ENCODE data around the gene ECEL1.
"Not testable (repeated sequence)": the region's sequence is repeated elsewhere in the genome, so short reads cannot be mapped to it uniquely, and the experiment has no call there.

Gene ECEL1

DNA sequence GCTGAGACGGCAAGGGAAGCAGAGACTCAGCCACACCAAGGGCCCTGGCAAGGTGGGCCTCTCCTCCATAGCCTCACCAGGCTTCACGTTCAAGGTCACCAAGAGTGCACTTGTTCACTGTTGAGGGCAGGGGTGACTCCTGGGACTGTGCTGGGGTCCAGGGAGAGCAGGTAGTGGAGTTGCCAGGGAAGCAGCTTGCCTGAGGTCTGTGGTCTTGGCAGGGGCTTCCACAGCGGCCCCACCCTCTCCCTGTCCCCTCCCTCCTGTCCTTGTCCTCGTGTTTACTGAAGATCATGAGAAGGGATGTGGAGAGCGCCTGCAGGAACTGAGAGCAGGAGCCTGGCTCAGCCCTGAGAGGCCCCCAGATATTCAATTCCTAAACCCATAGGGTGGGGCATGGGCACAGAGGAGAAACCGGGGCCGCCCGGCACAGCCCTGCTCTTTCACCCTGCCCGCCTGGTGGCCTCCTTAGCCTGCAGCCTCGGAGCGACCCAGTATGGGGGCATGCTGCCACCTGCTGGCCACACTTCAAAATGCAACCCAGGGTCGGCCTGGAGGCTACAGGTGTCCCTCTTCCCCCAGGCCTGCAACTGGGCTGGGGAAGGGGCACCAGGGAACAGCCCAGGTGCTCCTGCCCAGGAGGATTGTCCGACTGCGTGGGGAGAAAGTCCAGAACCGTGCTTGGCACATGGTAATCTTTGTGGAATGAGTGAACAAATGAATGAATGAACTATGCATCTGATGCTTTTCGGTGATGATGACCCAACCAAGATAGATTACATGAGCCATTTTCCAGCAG is 47.2 kb downstream of the ECEL1 start:
- peak; percentile 87 for DNase-seq

DNA sequence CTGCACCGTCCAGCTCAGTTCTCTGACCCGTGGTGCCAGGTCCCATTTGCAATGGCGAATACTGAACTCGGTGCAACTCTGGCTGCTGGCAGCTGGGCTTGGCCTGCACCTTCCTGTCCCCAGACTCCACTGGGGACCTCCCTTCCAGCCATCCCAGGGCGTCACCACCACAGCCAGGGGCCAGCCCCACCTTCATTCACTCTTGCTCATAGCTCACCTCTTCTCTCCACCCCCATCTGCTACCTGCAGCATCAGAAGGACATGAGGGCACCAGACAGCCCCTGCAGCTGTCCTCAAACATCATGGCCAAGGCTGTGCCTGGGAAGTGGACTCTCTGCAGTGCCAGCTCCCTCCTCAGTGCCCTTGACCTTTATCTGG is 47.9 kb downstream of the ECEL1 start:
- DNase-seq = peak; percentile 3

DNA sequence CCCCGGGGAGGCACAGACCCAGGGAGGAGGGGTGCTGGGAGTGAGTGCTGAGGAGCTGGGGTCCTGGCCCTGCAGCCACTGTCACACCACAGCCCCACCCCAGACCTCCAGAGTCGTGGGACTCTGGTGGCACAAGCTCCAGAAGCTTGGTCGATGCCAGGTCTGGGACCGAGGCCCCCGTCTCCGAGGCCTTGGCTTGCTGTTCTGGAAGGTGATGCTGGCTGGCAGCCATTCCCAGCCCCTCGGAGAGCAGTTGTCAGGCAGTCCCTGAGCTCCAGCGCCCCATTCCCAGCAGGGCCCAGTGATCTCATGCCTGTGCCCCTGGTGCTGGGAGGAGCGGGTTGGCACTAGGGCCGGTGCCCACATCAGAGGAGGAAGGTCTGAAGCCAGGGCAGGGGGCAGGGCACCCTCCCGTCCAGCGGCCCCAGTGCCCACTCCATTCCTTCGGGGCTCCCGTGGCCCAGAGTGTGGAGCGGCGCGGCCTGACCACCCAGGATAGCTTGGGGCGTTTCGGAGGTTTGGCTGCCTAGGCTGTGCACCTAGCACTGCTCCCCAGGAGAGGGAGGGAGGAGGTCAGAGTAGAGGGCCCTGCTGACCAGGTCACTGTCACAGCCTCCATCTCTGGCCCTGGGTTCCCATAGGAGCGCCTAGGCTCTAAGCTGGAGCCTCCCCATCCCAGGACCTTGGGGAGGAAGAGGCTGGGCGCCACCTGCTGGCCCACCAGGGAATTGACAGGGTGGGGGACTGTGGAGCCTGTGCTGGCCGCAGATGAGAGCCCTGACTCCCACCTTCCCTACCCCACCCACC is 48.5 kb downstream of the ECEL1 start:
- DNase-seq = peak; percentile 37

DNA sequence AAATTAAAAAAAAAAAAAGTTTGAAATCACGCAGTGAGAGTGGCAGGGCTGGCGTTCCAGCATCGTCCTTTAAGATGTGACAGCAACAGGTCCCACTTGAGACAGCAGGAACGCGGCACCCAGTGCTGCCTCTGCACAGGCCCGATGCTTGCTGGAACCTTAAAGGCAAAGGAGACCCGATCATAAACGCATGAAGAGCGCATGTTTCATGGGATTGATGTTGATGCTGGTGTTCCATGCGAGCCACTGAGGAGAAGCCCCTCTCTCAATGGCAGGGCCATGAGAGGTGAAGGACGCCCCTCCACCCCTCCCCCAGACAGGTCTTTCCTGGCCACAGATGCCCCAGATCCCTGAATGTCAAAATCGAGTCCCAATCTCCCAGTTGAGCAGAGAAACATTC is 49.5 kb downstream of the ECEL1 start:
- DNase-seq = no peak

DNA sequence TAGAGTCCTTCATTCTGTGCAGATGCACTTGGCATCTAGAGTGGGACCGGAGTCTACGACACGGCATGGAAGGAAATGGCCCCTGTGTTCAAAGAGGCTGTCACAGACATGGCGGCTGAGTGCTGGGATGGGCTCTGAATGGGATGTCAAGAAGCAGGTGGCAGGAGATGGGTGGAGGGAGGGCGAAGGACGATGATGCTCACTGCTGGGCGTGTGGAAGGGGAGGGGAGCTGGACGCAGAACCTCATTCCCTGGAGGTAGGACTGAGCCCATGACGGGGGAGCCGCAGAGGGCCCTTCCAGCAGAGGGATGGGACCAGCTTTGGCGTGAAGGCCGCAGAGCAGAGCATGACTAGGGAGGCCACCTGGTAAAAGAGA is 50.5 kb downstream of the ECEL1 start:
- DNase-seq = no peak

DNA sequence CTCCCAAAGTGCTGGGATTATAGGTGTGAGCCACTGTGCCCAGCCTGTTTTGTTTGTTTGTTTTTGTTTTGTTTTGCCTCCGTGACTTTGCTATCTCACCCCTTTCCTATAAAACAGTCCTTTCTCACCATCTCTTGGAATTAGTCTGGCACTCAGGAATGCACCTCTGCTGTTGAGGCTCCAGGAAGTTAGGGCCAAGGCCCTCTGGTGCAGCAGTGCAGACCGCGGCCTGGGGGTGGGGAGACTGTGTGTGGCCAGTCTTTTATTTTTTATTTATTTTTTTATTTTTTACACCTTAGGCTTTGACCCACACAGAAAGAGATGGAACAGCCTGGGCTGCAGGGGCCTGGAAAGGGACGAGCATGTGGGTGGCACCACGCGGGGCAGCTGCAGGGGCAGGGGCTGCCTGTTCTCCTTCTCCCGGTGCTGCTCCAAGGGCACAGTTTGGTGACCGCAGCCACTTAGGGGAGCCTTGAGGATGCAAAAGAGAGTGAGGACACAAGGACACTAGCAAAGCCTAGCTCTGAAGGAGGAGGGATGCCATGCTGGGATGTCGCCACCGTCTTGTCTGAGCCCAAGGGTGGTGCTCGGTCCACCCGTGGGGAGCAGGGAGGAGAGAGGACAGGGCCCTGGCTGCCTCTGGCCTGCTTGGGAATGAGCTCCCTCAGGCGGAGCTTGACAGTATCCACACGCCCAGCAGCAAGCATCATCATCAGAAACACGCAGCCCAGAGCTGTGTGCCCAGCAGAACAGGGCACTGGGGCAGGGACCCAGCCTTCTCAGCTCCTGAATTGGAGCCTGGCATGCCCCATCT is 51.0 kb downstream of the ECEL1 start:
- no peak for DNase-seq

DNA sequence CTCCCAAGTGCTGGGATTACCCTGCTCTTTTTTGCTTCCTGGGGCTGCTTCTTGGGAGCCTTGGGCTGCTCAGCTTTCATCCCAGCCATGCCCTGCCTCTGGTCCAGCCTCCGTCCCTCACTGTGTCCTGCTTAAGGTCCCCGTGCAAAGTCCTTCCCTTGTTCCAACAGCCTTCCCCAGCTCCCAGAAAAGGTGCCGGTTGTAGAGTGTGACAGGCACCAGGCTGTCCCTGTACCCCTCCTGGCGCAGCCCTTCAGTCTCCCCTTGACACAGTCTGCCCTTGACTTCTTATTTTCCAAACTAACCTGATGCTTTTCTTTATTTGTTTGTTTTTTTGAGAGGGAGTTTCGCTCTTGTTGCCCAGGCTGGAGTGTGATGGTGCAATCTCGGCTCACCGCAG is 51.8 kb downstream of the ECEL1 start:
- DNase-seq = no peak

DNA sequence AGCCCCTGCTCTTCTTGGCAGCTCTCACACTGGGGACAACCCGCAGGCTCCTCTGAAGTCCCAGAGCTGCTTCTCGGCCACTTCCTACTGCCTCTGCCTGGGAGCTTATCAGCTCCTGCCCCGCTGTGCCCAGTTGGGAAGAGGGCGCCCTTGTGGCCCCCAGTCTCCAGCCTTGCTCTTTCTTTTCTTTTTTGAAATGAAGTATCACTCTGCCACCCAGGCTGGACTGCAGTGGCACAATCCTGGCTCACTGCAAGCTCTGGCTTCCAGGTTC is 52.3 kb downstream of the ECEL1 start:
- no peak for DNase-seq

DNA sequence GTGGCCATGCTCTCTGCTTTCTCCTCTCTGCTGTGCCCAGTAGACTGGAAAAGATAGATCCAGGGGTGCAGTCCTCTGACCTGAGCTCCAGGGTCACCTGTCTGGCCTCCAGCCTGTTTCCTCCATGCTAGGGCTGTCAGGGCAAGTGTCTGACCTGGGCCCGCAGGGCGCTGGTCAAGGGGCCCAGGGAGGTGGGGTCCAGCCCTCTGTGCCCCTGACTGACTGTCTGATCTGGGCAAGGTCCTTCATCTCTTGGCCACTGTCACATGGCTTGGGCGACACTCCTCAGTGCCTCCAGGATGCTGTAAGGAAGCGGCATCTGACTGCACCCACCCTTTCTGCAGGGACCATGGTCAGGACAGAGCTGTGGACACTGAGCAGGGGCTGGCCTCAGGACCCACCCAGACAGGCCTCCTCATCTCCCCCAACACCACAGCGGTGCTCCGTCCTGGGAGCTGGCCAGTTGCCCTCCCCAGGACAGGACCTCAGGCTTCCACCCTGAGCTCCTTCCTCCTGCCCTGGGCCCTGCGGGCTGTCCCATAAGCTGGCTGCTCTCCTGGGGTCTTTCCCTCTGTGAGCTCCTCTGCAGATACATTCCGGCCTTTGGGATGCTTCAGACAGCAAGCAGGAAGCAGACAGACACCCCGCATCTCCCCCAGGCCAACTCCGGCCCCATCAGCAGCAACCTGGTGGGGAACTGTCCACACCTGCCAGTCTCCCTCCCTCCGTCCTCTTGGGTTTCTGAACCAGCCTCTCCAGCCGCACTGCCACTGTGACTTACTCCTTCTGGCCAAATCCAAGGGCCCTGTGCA is 52.9 kb downstream of the ECEL1 start:
- DNase-seq = peak; percentile 1

DNA sequence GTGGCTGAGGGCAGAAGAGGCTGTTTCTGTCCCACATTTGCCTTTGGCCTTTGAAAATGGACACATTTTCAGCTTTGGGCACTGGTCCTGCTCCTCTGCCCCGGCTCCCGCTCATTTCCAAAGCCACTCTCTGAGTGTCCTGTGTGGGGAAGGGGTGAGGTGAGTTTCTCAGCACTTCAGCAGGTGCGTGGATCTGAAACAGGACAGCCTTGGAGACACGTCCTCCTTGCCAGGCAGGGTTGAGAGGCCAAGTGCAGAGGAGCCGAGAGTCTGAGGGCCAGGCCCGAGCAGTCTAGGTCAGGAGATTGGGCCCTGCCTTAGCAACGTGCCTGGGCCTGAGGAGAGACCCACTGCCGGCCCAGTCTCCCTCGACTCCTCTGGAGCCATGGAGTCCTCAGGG is 53.5 kb downstream of the ECEL1 start:
- peak; percentile 1 for DNase-seq

DNA sequence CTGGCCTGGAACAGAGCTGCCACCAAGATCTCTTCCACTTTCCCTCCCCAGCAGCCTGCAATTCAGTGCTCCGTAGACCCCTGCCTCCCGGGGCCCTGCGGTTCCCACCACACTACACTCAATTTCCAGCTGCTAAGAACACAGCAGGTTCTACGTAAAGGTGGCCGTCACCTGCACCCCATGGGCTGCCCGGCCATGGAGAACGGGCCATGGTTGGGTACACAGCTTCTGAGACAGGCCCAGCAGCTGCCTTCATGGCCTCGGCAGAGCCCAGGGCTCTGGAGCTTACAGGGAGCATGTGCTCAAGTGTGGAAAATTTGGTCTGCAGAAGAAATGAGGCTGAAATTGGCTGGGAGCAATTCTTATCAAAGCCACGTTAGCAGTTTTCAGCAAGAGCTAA is 54.0 kb downstream of the ECEL1 start:
- not testable (repeated sequence) for DNase-seq

DNA sequence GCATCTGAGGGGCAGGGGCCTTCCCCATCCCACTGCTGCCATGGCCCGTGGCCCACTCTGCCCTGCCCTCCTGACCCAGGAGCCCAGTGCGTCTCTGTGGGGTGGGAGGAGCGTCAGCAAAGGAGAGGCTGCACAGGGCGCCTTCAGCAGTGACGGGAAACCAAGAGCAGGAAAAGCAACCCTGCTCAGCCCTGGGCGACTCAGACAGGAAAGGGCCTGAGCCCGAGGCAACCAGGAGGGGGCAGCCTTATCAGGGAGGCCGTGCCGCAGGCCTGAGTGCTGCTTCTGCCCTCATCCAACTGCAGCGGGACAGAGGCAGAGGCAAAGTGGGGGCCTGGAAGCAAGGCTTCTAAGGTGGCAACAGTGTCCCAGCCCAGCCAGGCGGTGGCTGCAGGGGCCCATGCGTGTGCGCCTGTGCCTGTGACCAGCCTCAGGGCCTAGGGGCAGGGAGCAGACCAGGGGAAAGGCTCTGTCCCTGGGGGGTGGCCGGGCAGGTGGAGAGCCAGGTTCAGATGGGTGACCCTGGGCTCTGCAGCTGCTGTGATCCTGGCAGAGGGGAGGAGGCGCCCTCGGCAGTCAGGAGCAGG is 54.9 kb downstream of the ECEL1 start:
- no peak for DNase-seq

DNA sequence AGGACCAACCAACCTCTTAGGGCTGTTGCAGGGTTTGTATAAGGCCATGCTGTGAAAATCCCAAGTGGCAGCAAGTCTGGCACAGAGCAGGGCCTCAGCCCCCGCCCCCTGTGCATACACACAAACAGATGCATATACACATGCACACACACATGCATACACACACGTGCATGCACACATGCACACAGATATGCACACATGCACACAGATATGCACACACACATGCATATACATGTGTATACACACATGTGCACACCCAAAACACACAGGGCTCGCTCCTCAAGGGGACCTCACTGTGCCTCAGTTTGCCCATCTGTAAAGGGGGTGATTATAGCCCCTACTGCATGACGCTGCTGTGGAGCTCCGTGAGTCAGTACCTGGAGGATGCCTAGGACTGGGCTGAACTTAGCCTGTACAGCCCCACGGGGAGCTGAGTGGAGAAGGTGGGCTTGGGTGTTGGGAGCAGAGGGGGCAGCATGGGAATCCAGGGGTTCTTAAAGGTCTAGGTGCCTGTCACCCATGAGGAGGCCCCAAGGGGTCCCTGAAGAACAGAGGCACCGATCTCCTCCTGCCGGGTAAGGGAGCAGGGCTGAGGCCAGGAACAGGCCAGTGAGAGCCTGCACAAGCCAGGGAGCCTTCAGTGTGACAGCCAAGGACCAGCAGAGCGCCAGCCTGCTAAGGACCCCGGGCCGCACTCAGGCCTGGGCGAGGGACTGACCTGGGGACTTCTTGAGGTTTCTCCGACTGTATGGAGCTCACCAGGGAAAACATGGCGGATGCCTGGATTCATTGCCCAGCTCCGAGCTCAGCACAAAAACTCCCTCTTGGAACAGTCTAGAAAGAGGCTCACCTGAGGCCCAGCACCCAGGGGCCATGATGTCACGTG is 55.7 kb downstream of the ECEL1 start:
- peak; percentile 2 for DNase-seq
